NCI-H2171 (cell line): ENCODE measurements around the gene MINDY3.
A peak's percentile ranks its signal among the peaks of the same experiment; 100 is the strongest.
"Not testable (repeated sequence)": the region's sequence is repeated elsewhere in the genome, so short reads cannot be mapped to it uniquely, and the experiment has no call there.

Source experiments
- DNase-seq: peaks from one replicate; lab custom pipeline; 2025; lab: John Stamatoyannopoulos, UW

MINDY3 gene

DNA sequence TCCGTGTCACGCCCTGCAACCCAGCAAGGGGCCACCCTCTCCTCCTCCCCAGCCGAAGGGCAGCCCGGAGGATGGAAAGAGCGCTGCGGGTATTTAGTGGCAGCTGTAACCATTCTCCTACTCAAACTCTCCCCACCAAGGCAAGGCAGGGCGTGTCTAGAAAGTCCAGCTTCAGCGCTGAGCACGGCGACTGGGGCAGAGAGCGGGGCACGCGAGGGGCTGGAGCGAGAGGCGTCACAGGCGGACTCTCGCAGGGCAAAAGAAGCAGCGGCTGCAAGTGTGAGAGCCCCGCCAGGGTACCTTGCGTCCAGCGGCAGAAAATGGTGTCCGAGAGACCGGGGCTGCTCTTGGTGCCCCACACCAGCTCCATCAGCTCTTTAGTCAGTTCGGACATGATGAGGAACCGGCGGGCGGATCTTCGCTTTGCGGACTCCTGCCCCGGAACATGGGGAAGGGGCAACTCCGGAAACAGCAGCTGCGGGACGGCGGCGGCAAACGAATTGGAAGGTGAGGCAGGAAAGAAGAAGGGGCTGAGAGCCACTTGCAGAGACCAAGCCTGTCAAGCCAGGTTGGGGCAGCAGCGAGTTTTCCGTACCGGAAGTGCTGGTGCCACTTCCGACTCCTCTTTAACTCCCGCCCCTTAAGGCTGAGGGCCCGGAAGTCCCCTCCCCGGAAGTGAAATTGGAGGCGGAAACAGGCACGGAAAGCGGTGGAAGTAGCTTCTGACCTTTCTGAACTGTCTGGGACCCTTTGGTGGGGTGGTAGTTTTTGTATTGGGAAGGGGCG is at the start of gene MINDY3:
Gene MINDY3, minus strand, starts transcription at position 602 of the 786 bp plus-strand sequence. Its CDS starts 208 bp downstream, at position 394.
- peak; percentile 63 for DNase-seq

DNA sequence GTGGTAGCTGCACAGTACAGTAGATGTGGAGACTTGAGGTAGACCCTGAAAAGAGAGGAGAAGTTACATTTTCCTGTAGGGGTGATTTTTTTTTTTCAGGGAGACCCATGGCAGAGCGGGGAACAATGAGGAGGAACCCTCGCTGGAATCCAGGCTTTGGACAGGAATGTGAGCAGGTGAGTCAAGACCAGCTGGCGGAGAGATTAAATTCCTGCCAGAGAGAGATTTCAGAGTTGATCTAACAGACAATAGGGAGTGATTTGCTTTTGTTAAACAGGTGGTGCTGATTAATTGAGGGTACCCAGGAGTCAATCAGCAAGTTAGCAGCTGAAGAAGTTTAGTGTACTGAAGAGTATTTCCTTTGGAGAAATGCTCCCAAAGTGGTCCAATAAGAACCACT is 41.6 kb upstream of the MINDY3 start:
- DNase-seq = no peak

DNA sequence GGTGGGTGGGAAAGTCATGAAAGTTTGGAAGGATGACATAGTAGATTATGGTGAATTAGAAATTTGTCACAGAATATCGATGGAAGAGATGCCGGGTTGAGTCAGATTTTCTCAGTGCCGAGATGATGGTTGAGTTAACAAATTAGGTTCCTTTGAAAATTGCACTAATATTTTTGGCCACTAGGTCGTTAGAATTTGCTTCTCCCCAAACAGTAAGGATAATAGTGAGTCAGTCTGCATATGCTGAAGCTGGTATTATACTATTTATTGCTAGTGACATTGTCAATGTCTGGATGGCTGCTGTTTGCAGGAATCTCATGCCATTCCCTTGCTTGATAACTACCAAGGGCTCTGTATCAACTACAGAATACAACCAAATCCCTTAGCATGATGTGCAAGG is 37.7 kb upstream of the MINDY3 start:
- no peak for DNase-seq

DNA sequence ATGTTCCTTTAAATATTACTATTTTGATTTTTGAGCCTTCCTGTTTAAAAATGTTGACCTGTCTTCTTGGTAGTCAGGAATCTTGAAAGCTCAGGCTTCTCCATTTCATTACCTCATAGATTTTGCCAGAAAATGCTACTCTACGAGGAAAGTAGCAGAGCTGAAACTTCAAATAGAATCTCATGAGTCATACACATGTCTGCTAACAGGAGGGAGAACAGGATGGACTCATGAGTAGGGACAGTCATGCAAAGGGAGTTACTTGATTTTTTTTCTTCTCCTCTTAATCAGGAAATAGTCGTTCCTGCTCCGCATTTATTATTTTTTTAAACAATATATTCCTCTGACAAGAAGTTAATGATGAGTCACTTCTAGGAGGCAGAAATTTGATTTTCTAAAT is 37.0 kb upstream of the MINDY3 start:
- no peak for DNase-seq

DNA sequence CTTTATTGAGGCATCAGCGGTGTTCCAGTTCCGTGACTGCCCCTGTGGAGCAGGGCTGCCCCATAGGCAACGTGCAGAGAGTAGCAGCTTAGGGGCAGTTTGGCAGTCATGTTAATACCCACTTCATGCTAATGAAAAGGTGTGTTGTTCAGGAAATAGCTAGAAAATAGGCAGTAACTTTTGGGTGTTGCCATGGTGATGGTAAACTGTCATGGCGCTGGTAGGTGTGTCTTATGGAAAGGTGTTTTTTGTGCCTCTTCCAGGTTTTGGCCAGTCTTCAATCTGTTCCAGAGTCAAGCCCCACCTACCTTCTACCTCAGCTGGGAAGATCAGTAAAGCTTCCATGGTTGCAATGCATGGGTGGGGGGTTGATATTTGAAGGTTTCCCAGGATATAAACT is 36.3 kb upstream of the MINDY3 start:
- no peak for DNase-seq

DNA sequence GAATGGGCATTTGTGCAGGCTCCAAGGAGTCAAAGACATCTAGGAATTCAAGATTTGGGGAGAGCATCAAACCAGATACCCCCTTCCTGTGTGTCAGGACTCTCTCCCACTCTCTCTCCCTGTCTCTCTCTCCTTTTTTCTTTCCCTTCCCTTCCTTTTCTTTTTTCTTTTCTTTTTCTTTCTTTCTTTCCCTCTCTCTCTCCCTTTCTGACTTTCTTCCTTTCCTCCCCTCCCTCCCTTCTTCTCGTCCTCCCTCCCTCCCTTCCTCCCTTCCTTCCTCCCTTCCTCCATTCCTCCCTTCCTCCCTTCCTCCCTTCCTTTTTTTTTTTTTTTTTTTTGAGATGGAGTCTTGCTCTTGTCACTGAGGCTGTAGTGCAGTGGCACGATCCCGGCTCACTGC is 24.1 kb upstream of the MINDY3 start:
- DNase-seq = no peak

DNA sequence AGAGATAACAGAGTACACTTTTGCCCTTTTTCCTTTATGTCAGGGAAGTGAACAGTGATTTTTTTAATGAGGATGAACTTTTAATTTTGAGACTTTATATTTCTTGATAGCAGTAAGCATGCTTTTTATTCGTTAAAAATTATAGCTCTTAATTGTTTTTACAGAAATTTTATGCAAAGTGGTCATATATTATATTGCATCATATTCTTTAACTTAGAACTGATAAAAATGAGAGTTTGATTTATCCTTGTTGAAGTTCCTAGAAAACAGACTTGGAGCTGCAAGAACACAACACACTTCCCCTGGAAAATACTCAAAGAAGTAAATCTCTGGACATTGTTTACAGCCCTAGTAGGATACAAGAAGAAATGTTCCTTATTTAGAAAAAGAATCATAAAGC is 21.2 kb upstream of the MINDY3 start:
- DNase-seq = no peak

DNA sequence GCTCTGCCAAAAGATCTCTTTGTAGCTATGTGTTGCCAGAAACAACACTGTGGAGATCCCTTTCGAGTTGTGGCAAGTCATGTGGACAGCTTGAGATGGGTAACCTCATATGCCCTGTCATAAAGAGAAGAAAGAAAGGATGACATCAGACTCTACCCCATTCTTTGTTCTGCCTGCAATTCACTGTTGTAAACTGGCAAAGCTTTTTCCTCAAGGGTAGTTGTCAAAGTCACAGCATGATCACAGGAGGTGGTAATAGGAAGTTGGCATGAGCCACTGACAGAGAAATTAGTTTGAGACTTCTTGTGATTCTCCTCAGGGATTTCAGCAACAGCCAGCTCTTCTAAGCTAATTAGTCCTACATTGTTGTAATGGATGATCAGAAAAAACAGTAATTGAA is 19.4 kb upstream of the MINDY3 start:
- no peak for DNase-seq

DNA sequence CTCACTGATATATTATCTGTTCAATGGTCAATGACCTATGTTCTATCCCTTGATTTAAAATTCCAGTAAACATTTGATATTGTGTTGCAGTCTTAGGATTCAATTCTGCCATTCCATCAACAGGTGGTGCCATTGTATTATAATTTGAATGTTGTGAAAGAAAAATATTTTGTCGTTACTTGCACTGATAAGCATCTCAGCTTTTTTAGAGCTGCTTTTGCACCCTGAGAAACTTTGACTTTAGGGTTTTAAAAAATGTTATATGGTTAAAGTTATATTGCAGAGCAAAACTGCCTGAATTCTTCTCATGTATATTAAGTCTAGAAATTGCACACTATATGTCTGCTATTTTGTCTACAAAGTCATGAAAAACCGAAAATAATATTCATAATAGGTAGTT is 18.8 kb upstream of the MINDY3 start:
- no peak for DNase-seq

DNA sequence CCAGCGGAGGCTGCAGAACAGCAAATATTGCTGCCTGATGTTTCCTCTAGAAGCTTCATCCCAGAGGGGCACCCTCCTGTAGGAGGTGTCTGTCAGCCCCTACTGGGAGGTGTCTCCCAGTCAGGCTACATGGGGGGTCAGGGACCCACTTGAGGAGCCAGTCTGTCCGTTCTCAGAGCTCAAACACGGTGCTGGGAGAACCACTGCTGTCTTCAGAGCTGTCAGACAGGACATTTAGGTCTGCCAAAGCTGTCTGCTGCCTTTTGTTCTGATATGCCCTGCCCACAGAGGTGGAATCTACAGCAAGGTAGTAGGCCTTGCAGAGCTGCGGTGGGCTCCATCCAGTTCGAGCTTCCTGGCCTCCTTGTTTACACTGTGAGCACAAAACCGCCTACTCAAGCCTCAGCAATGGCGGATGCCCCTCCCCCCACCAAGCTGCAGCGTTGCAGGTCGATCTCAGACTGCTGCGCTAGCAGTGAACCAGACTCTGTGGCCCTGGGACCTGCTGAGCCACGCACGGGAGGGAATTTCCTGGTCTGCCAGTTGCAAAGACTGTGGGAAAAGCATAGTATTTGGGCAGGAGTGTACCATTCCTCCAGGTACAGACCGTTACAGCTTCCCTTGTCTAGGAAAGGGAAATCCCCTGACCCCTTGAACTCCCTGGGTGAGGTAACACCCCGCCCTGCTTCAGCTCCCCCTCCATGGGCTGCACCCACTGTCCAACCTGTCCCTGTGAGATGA is 17.7 kb upstream of the MINDY3 start:
- no peak for DNase-seq

DNA sequence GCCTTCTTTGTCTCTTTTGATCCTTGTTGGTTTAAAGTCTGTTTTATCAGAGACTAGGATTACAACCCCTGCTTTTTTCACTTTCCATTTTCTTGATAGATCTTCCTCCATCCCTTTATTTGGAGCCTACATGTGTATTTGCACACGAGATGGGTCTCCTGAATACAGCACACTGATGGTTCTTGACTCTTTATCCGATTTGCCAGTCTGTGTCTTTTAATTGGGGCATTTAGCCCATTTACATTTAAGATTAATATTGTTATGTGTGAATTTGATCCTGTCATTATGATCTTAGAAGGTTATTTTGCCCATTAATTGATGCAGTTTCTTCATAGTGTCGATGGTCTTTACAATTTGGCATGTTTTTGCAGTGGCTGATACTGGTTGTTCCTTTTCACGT is 16.0 kb upstream of the MINDY3 start:
- DNase-seq = not testable (repeated sequence)

DNA sequence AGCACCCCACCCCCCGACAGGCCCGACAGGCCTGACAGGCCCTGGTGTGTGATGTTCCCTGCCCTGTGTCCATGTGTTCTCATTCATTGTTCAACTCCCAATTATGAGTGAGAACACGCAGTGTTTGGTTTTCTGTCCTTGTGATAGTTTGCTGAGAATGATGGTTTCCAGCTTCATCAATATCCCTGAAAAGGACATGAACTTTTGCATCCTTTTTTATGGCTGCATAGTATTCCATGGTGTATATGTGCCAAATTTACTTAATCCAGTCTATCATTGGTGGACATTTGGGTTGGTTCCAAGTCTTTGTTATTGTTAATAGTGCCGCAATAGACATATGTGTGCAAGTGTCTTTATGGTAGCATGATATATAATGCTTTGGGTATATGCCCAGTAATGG is 12.3 kb upstream of the MINDY3 start:
- DNase-seq = not testable (repeated sequence)

DNA sequence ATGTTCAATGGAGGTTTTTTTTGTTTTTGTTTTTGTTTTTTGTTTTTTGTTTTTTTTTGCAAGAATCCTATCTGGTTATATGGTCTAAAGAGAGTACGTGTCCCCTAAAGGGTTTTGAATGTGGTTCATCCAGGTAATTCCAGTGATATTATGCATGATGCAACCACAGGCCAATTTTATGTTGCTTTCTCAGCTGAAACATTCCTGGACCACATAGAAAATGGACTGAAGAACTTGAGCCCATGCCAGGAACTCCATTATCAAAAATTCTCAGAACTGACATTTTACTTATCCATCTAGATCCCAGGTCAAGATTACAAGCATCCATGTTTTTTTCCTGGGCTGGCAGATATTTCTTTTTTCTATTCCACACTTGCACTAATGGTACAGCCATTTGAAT is 11.5 kb upstream of the MINDY3 start:
- DNase-seq = no peak

DNA sequence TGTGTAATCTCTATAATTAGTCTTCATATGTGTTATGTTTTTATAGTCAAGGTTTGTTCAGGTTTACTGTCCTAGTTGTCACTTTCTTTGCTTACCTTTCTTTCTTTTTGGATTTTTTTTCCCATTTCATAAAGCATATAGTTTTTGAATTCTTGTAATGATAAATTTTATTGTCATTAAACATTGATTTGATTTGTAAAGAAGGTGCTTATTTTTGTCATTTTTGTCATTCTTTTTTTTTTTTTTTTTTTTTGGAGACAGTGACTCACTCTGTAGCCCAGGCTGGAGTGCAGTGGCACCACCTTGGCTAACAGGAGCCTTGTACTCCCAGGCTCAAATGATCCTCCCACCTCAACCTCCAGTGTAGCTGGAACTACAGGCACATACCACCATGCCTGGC is 9.6 kb upstream of the MINDY3 start:
- no peak for DNase-seq

DNA sequence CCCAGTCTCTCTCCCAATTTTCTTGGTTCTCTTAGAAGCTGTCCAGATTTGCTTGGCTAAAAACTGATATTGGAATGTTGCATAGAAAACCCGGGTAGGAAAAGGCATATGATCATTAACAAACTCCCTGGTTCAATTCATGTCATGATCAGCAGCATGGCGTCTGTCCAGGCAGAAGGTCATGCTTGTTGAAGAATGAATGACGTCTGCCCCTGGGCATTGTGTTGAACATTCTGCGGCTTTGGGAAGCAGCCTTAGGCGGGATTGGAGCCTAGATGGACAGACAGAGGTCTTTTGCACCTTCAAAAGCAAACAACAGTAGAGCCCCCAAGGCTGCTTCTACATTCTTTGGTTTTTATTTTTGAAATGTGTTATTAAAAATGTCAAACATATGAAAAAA is 7.7 kb upstream of the MINDY3 start:
- no peak for DNase-seq

DNA sequence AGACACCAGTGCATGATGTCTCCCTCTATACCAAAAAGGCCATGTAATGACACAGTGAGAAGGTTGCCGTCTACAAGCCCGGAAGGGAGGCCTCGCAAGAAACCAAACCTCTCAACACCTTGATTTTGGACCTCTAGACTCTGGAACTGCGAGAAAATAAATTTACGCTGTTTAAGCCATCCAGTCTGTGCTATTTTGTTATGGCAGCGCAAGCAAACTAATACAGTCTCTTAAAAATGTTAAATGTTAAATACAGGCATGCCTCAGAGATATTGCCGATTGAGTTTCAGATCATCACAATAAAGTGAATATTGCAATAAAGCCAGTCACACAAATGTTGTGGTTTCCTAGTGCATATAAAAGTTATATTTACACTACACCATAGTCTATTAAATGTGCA is 5.0 kb upstream of the MINDY3 start:
- no peak for DNase-seq

DNA sequence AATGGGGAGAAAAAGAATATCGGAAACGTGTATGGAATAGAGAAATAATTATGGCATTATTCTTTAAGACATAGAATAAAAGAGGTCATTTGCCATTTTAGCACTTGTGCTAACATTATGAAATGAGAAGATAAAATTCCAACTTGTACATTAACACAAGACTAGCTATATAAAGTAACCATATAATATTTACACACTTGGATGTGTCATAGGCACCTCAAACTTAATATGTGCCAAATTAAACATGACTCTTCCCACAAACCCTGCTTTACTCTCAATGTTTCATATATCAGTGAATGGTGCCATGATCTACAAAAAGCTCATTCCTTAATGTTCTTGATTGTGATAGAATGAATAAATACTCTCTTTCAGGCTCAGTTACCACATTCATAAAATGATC is 4.1 kb upstream of the MINDY3 start:
- DNase-seq = no peak

DNA sequence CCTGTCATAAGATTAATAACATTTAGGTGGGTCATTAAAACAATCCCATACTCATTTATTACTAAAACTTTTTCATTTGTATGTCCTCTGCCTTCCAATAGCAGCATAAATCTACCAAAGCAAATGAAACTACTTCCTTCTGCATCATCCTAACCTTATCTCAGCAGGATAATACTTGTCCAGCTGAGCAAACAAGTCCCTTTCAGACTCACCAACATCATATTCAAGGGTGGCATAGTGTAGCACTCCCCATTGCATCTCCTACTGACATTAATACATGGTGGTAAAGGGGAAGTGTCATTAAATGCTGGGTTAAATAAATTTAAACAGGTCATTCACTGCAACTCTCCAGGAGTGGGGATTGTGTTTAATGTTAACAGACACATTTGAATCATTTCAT is 3.4 kb upstream of the MINDY3 start:
- DNase-seq = no peak

DNA sequence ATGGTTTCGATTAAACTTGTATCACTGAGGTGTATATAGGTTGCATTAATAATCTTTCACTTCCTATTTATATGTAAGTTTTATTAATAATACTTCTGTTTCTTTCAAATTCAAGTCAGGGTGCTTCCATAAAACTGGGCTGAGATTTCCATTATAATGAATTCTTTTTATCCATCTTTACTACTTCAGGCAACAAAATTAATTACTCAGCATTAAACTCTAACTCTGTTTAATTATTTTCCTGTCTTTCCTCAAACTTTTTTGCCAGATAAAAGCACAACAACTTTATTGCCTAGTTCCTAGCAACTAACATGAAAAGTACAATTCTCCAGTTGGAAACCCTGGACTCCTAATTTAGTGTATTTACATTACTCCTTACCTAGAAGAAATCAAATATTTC is 3.0 kb upstream of the MINDY3 start:
- no peak for DNase-seq

DNA sequence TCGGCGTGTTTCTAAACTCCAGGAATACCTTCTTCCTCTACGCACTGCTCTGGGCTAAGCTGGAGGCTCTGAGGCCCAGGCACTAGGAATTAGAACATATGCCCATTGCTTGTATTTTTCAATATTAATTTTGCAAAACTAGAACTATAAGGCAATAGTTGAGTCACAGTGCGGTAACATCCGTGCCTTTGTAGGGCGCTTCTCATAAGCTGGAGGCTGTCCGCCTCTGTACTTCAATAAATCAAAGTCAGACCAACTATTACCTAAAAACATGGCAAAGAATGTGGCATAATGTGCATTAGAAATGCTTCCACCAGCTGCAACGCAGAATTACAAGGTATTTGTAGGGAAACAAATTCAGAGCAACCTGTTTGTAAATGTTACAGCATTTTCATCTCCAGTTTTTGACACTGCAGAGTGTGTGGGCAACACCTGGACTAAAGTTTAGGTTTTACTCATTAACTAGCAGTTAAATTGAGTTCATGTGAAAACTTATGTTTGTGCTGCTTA is 440 bp upstream of the MINDY3 start:
- DNase-seq = no peak

DNA sequence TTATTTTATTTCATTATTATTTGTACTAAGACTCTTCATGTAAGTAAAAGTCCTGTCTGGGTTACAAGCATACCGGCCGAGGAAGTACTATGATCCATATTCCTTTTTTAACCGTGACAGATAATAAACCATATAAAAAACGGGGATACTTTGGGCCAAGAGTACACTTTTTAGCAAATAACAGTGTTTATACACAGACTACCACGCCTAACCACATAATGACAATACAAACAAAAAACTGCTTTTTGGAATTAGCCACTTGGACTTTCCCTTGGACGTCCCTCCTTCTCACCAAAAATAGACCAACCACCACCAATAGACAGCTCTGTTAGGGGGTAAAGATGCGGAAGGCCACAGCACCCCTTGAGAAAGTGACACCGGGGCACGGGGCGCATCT is 800 bp downstream of the MINDY3 start:
- DNase-seq = no peak

DNA sequence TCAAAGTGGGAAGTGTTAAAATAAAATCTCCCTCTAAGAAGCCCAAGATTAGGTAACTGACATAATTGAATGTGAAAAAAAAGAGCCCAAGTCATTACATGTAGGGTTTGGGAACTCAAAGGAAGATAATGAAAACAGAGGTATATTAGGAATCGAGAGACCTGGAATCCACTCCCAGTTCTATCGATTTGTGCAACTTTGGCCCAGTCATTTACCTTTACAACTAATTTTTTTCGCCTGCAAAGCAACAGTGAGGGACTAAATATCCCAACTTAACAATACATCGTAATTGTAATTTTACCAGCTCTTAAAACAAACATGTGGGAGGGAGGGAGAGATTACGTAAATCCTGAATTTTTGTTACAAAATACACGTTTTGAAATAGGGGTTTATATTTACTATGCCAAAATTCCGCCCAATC is 1.4 kb downstream of the MINDY3 start:
- no peak for DNase-seq

DNA sequence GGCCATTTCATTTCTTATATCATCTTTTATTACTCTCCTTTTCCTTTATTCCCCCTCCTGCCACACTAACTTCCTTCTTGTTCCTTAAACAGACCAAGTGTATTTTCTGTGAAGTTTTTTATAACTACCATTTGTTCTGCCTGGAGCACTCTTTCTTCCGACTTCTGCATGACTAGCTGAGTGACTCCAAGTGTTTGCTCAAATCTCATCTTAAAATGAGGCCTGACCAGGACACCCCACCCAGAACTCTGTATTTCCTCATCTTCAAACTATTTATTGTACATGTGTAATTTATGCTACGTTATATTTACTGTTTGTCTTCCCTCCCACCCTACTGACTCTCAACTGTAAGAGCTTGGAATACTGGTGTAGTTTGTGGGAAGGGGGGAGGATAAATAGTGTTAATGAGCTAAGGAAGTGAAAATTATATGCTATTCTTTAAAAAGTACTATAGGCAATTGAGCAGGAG is 3.2 kb downstream of the MINDY3 start:
- DNase-seq = no peak
